Tibial nerve (tissue), 3 donors: ENCODE data around the gene SLTM.

Experiments used
- CTCF ChIP-seq, 5 experiments: fragments of 200-600 bp in 3 of 5; fragments of 450-650 bp in 2 of 5; sonication (generic) in 3 of 5; IDR thresholded peaks; one replicate each; pipeline ENCODE4 v1.5.1; 2016 to 2019; ENCODE audit warnings: antibody characterized with exemption in 5 of 5, mild to moderate bottlenecking in 3 of 5, moderate library complexity in 2 of 5
- POLR2A ChIP-seq, 2 donors: fragments of 450-650 bp; IDR thresholded peaks; one replicate each; pipeline ENCODE4 v1.6.1; 2017; ENCODE audit warnings: antibody characterized with exemption in 2 of 2, mild to moderate bottlenecking in 2 of 2, moderate library complexity in 2 of 2

GRCh38 chr15:58886921-58887320, 46.6 kb downstream of the SLTM start:
- no peak for TF ChIP-seq CTCF (IDR thresholded peaks at IDR 0.05)
- TF ChIP-seq POLR2A (IDR thresholded peaks at IDR 0.05): no peak
